NCI-H510A (cell line): Measurements from ENCODE around the gene LARGE1.
A peak's percentile ranks its signal among the peaks of the same experiment; 100 is the strongest.

Experiments
- DNase-seq: peaks from one replicate; lab custom pipeline; 2025; lab: John Stamatoyannopoulos, UW

Gene LARGE1

GRCh38 chr22:33361581-33361980 is 558.7 kb downstream of the LARGE1 start:
- no peak for DNase-seq

- no peak for DNase-seq
Observed at GRCh38 chr22:33357981-33358399, 562.3 kb downstream of the LARGE1 start.

GRCh38 chr22:33354928-33355327 is 565.3 kb downstream of the LARGE1 start:
- no peak for DNase-seq

- DNase-seq = no peak
Observed at GRCh38 chr22:33353502-33353901, 566.8 kb downstream of the LARGE1 start.

GRCh38 chr22:33352768-33353167 is 567.5 kb downstream of the LARGE1 start:
- DNase-seq = no peak

GRCh38 chr22:33350961-33351360 is 569.3 kb downstream of the LARGE1 start:
- DNase-seq = no peak

- no peak for DNase-seq
Observed at GRCh38 chr22:33350491-33350890, 569.8 kb downstream of the LARGE1 start.

GRCh38 chr22:33347002-33347401 is 573.3 kb downstream of the LARGE1 start:
- DNase-seq = no peak

GRCh38 chr22:33341611-33342010 is 578.7 kb downstream of the LARGE1 start:
- DNase-seq = no peak

- DNase-seq = no peak
Observed at GRCh38 chr22:33337524-33337923, 582.8 kb downstream of the LARGE1 start.

GRCh38 chr22:33335611-33336279 is 584.5 kb downstream of the LARGE1 start:
- DNase-seq = no peak

- DNase-seq = peak; percentile 36
Observed at GRCh38 chr22:33332538-33332937, 587.7 kb downstream of the LARGE1 start.

GRCh38 chr22:33331017-33331416 is 589.3 kb downstream of the LARGE1 start:
- no peak for DNase-seq

GRCh38 chr22:33330534-33330933 is 589.7 kb downstream of the LARGE1 start:
- no peak for DNase-seq

GRCh38 chr22:33329398-33329797 is 590.9 kb downstream of the LARGE1 start:
- DNase-seq = no peak

GRCh38 chr22:33328789-33329296 is 591.4 kb downstream of the LARGE1 start:
- DNase-seq = no peak

- DNase-seq = no peak
Observed at GRCh38 chr22:33327348-33327860, 592.9 kb downstream of the LARGE1 start.

- no peak for DNase-seq
Observed at GRCh38 chr22:33326540-33327295, 593.6 kb downstream of the LARGE1 start.

- DNase-seq = peak; percentile 42
Observed at GRCh38 chr22:33325232-33326004, 594.9 kb downstream of the LARGE1 start.

GRCh38 chr22:33324228-33324627 is 596.0 kb downstream of the LARGE1 start:
- no peak for DNase-seq

- DNase-seq = no peak
Observed at GRCh38 chr22:33321466-33321865, 598.8 kb downstream of the LARGE1 start.

- DNase-seq = no peak
Observed at GRCh38 chr22:33315954-33316353, 604.3 kb downstream of the LARGE1 start.
